CD4-positive, alpha-beta T cell (primary cell): ENCODE results near the gene NEK5. TPM values are rescaled to one million over a fixed set of nuclear protein-coding genes. Genes with fewer than 3 reads are reported as not detected.
A peak's percentile ranks its signal among the peaks of the same experiment; 100 is the strongest.

ENCODE experiments used
- ATAC-seq: fragments of 200-7000 bp; cut with Tn5 transposase; one replicate; pipeline ENCODE4 v1.10.0; 2022; ENCODE audit warnings: mild to moderate bottlenecking; ENCODE audit not compliant: poor library complexity
- CTCF ChIA-PET: fragments of 350-600 bp; sonication (Branson Sonifier 250); formaldehyde crosslinking; loops from one replicate; lab custom pipeline; 2021; ENCODE audit warnings: antibody characterized with exemption, inconsistent platforms; lab: Charles Lee
- POLR2A ChIA-PET: fragments of 350-600 bp; sonication (Branson Sonifier 250); formaldehyde crosslinking; loops from one replicate; lab custom pipeline; 2021; ENCODE audit warnings: antibody characterized with exemption, inconsistent platforms; lab: Charles Lee
- DNase-seq, 14 experiments: peaks; one replicate each; pipeline ENCODE4 v3.0.0-alpha.2; 2013 to 2020; ENCODE audit warnings: mixed read lengths in 2 of 14
- H3K27ac ChIP-seq, 2 donors: one replicate each; pipeline versions ENCODE4 v1.5.1 to v1.7.0; 2013; ENCODE audit warnings: low read length in 2 of 2, low read depth in 1 of 2, mild to moderate bottlenecking in 1 of 2
- H3K27me3 ChIP-seq, 2 experiments: 1 replicate in 1 of 2; 2 replicates in 1 of 2; pipeline versions ENCODE4 v1.6.1 to v1.7.0; 2013; ENCODE audit warnings: low read length in 2 of 2, control low read depth in 1 of 2, mild to moderate bottlenecking in 1 of 2, moderate library complexity in 1 of 2; ENCODE audit not compliant: insufficient read depth in 2 of 2, control insufficient read depth in 1 of 2
- H3K36me3 ChIP-seq: one replicate; pipeline ENCODE4 v1.6.1; 2013; ENCODE audit warnings: low read length, control low read depth; ENCODE audit not compliant: insufficient read depth
- H3K4me1 ChIP-seq: one replicate; pipeline ENCODE4 v1.6.1; 2013; ENCODE audit warnings: low read length, control low read depth; ENCODE audit not compliant: insufficient read depth
- H3K4me3 ChIP-seq: one replicate; pipeline ENCODE4 v1.5.1; 2013; ENCODE audit warnings: mild to moderate bottlenecking, low read length, moderate library complexity
- H3K9me3 ChIP-seq, 2 experiments: 1 replicate in 1 of 2; 2 replicates in 1 of 2; pipeline versions ENCODE4 v1.6.1 to v1.7.0; 2013; ENCODE audit warnings: low read length in 2 of 2, mild to moderate bottlenecking in 2 of 2, control low read depth in 1 of 2, moderate library complexity in 1 of 2; ENCODE audit not compliant: control insufficient read depth in 1 of 2, insufficient read depth in 1 of 2
- H3K27ac Mint-ChIP-seq: one replicate; pipeline ENCODE4 v1.8.0; 2020; ENCODE audit warnings: mixed read lengths
- H3K27me3 Mint-ChIP-seq: one replicate; pipeline ENCODE4 v1.8.0; 2021; ENCODE audit warnings: mixed read lengths
- H3K36me3 Mint-ChIP-seq: one replicate; pipeline ENCODE4 v1.8.0; 2021; ENCODE audit warnings: low read depth, mixed read lengths
- H3K4me1 Mint-ChIP-seq: one replicate; pipeline ENCODE4 v1.8.0; 2021; ENCODE audit warnings: low read depth, mixed read lengths
- H3K4me3 Mint-ChIP-seq: one replicate; pipeline ENCODE4 v1.8.0; 2020; ENCODE audit warnings: mild to moderate bottlenecking, mixed read lengths
- H3K9me3 Mint-ChIP-seq: one replicate; pipeline ENCODE4 v1.8.0; 2020; ENCODE audit warnings: mixed read lengths
- intact Hi-C, 2 experiments: fragments of 100-400 bp; cut with DNase I in 1 of 2; cut with micrococcal nuclease in 1 of 2; formaldehyde crosslinking; loops; one replicate each; pipeline versions ENCODE4 v1.15.1 to v1.9.0; 2023 to 2025; cut with DNase I, micrococcal nuclease
- total RNA-seq, 174 experiments: library from RNA in 2 of 174; stranded (reverse) in 2 of 174; gene quantifications; one replicate each; pipeline ENCODE4 v1.2.3 and lab custom pipeline; 2021 to 2026
- TF ChIP-seq, protein P1 (sequence below): fragments of 200-600 bp; IDR thresholded peaks from one replicate; pipeline ENCODE4 v1.8.0; 2022; ENCODE audit warnings: antibody characterized with exemption, mild to moderate bottlenecking

NEK5 gene
- total RNA-seq, 2 experiments from 2014 or later: 0.08 TPM; not detected in 1

DNA sequence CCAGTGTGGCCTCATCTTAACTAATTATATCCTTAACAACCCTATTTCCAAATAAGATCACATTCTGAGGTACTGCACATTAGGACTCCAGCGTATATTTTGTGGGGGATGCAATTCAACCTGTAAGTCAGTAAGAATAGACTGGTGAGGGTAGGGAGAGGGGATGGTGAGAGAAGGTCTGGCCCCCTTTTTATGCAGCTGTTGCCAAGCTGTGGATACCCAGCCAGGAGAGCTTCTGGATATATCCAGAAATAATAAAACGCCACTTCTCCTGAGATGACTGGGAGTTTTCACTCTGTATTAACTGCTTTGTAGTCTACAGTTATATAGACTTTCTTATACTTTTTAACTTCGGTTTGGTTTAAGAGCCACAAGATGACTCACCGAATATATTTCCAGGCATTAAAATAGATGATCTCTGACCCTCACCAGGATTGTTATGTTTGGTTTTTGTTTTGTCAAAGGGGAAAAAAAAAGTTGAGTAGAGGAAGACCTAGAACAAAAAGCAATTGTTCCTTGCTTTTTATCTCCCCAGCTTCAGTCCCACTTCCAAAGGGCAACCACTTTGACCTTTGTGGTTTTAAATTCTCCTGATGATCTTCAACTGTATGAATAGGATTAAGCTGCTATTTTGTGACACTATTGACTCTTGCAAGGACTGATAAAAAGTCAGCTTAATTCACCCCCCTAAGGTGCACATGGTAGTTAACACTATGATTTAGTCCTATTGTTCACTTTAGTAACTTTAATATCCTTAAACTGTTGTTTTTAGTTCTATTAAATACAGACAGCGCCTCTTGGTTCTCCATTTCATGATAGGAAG is 33.6 kb upstream of the NEK5 start:
- Histone ChIP-seq H3K4me3 (no peak overlapping the region), H3K9me3 (no peaks in the 10 kb centered on the region), H3K36me3 (no peaks in the 10 kb centered on the region), H3K27me3 (no peaks in the 10 kb centered on the region), H3K4me1 (peaks cover 16% of the 10 kb centered on the region), H3K27ac (no peak overlapping the region)
- CTCF ChIA-PET: no interaction called here
- TF ChIP-seq, protein P1, sequence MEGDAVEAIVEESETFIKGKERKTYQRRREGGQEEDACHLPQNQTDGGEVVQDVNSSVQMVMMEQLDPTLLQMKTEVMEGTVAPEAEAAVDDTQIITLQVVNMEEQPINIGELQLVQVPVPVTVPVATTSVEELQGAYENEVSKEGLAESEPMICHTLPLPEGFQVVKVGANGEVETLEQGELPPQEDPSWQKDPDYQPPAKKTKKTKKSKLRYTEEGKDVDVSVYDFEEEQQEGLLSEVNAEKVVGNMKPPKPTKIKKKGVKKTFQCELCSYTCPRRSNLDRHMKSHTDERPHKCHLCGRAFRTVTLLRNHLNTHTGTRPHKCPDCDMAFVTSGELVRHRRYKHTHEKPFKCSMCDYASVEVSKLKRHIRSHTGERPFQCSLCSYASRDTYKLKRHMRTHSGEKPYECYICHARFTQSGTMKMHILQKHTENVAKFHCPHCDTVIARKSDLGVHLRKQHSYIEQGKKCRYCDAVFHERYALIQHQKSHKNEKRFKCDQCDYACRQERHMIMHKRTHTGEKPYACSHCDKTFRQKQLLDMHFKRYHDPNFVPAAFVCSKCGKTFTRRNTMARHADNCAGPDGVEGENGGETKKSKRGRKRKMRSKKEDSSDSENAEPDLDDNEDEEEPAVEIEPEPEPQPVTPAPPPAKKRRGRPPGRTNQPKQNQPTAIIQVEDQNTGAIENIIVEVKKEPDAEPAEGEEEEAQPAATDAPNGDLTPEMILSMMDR: no peak
- no peaks in the 10 kb centered on the region for H3K9me3 Mint-ChIP-seq
- peak overlapping the region; percentile 18 for H3K27ac Mint-ChIP-seq
- no peaks in the 10 kb centered on the region for H3K27me3 Mint-ChIP-seq
- POLR2A ChIA-PET: no interaction called here
- ATAC-seq (no peak), DNase-seq (no peak)
- H3K36me3 Mint-ChIP-seq: peaks cover 25% of the 10 kb centered on the region
- H3K4me1 Mint-ChIP-seq: peaks cover 33% of the 10 kb centered on the region
- intact Hi-C loops: no loop called here
- H3K4me3 Mint-ChIP-seq: peak overlapping the region; percentile 49

DNA sequence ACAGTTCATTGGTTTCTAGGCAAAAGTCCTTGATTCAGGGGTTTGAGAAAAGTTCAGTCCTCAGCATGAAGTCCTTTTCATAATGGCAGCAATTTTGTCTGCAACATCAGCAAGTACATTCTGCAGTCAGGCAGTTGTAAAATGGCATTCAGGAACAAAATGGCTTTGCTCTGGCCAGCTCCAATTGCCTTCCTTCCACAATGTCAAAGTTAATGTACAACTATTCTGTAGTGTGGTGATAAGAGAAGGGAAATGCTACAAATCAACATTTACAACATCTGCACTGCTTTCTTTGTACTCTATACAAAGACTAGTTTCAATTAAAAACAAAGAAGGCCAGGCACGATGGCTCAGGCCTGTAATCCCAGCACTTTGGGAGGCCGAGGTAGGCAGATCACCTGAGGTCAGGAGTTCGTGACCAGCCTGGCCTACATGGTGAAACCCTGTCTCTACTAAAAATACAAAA is 32.3 kb upstream of the NEK5 start:
- no peak overlapping the region for H3K27ac Mint-ChIP-seq
- Histone ChIP-seq H3K9me3 (no peaks in the 10 kb centered on the region), H3K4me1 (peaks cover 16% of the 10 kb centered on the region), H3K4me3 (no peak overlapping the region), H3K36me3 (no peaks in the 10 kb centered on the region), H3K27me3 (no peaks in the 10 kb centered on the region), H3K27ac (no peak overlapping the region)
- H3K36me3 Mint-ChIP-seq: peaks cover 12% of the 10 kb centered on the region
- no peak for DNase-seq
- no peak for ATAC-seq
- POLR2A ChIA-PET: interaction anchor here (2.0 kb wide), 1 partner anchor 8 kb away, joined by 7 read pairs; no protein-coding TSS in a partner anchor
- intact Hi-C loops: no loop called here
- peaks cover 43% of the 10 kb centered on the region for H3K4me1 Mint-ChIP-seq
- TF ChIP-seq, protein P1: no peak
- CTCF ChIA-PET: no interaction called here
- H3K9me3 Mint-ChIP-seq: no peaks in the 10 kb centered on the region
- no peak overlapping the region for H3K4me3 Mint-ChIP-seq
- no peaks in the 10 kb centered on the region for H3K27me3 Mint-ChIP-seq

DNA sequence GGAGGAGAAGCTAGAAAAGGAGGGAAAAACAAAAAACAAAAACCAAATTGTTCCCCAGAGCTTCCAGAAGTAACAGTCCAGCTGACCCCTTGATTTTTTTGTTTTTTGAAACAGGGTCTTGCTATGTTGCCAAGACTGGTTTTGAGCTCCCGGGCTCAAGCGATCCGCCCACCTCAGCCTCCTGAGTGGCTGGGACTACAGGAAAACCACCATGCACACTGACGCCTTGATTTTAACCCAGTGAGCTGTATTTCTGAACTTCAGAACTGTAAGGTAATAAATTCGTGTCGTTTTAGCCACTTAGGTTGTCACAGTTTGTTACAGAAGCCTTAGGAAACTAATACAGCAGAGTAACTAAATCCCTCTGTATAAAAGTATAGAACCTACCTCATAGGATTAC is 31.6 kb upstream of the NEK5 start:
- H3K4me1 Mint-ChIP-seq: peaks cover 43% of the 10 kb centered on the region
- TF ChIP-seq, protein P1: no peak
- no peaks in the 10 kb centered on the region for H3K9me3 Mint-ChIP-seq
- H3K27me3 Mint-ChIP-seq: no peaks in the 10 kb centered on the region
- CTCF ChIA-PET: no interaction called here
- no peak overlapping the region for H3K27ac ChIP-seq
- POLR2A ChIA-PET: interaction anchor here (0.7 to 2.0 kb wide), 4 partner anchors 9 to 707 kb away, joined by 3 to 10 read pairs (median 6); no protein-coding TSS in a partner anchor
- H3K9me3 ChIP-seq: no peaks in the 10 kb centered on the region
- H3K4me1 ChIP-seq: peaks cover 16% of the 10 kb centered on the region
- H3K36me3 Mint-ChIP-seq: peaks cover 5% of the 10 kb centered on the region
- no peak overlapping the region for H3K27ac Mint-ChIP-seq
- intact Hi-C loops: no loop called here
- ATAC-seq (no peak), DNase-seq (peak in 2 of 14 experiments; percentile 14 to 27)
- H3K4me3 ChIP-seq: no peak overlapping the region
- H3K27me3 ChIP-seq: no peaks in the 10 kb centered on the region
- peak overlapping the region; percentile 65 for H3K4me3 Mint-ChIP-seq
- H3K36me3 ChIP-seq: no peaks in the 10 kb centered on the region
